ENCODE data around the gene CLCN4.

The CLCN4 gene

GRCh38 chrX:10233696-10234095 is 76.9 kb downstream of the CLCN4 start:
- no peaks in the 10 kb centered on the region for H3K4me1 ChIP-seq (ENCODE audit: control insufficient read depth in 1 of 2, insufficient read depth in 1 of 2, low read depth in 1 of 2, low read length in 1 of 2)
- no peak overlapping the region for H3K4me3 ChIP-seq (ENCODE audit: low read depth in 1 of 2, low read length in 1 of 2)
- no peak for TF ChIP-seq CTCF (IDR thresholded peaks at IDR 0.05)
- H3K27me3 ChIP-seq, result no peaks in the 10 kb centered on the region
- H3K27ac ChIP-seq, result no peak overlapping the region
- H3K36me3 ChIP-seq, result no peaks in the 10 kb centered on the region
- no peaks in the 10 kb centered on the region for H3K9me3 ChIP-seq

GRCh38 chrX:10235851-10236250 is 79.1 kb downstream of the CLCN4 start:
- H3K4me3 ChIP-seq (ENCODE audit: low read depth in 1 of 2, low read length in 1 of 2), result no peak overlapping the region
- H3K36me3 ChIP-seq, result no peaks in the 10 kb centered on the region
- H3K4me1 ChIP-seq (ENCODE audit: control insufficient read depth in 1 of 2, insufficient read depth in 1 of 2, low read depth in 1 of 2, low read length in 1 of 2), result no peaks in the 10 kb centered on the region
- no peak for TF ChIP-seq CTCF (IDR thresholded peaks at IDR 0.05)
- H3K27me3 ChIP-seq, result no peaks in the 10 kb centered on the region
- H3K9me3 ChIP-seq, result no peaks in the 10 kb centered on the region
- no peak overlapping the region for H3K27ac ChIP-seq

- H3K4me1 ChIP-seq (ENCODE audit: control insufficient read depth in 1 of 2, insufficient read depth in 1 of 2, low read depth in 1 of 2, low read length in 1 of 2), result no peaks in the 10 kb centered on the region
- H3K36me3 ChIP-seq, result no peaks in the 10 kb centered on the region
- no peak overlapping the region for H3K4me3 ChIP-seq (ENCODE audit: low read depth in 1 of 2, low read length in 1 of 2)
- TF ChIP-seq CTCF (IDR thresholded peaks at IDR 0.05), result no peak
- no peaks in the 10 kb centered on the region for H3K9me3 ChIP-seq
- H3K27me3 ChIP-seq, result no peaks in the 10 kb centered on the region
- no peak overlapping the region for H3K27ac ChIP-seq
Observed at GRCh38 chrX:10237241-10237640, 80.5 kb downstream of the CLCN4 start.

- no peaks in the 10 kb centered on the region for H3K36me3 ChIP-seq
- no peak overlapping the region for H3K4me3 ChIP-seq (ENCODE audit: low read depth in 1 of 2, low read length in 1 of 2)
- H3K27me3 ChIP-seq, result no peaks in the 10 kb centered on the region
- H3K27ac ChIP-seq, result no peak overlapping the region
- TF ChIP-seq CTCF (IDR thresholded peaks at IDR 0.05), result no peak
- H3K9me3 ChIP-seq, result no peaks in the 10 kb centered on the region
- no peaks in the 10 kb centered on the region for H3K4me1 ChIP-seq (ENCODE audit: control insufficient read depth in 1 of 2, insufficient read depth in 1 of 2, low read depth in 1 of 2, low read length in 1 of 2)
Observed at GRCh38 chrX:10239611-10240064, 82.9 kb downstream of the CLCN4 start.

GRCh38 chrX:10240918-10241317 is 84.1 kb downstream of the CLCN4 start:
- no peak for TF ChIP-seq CTCF (IDR thresholded peaks at IDR 0.05)
- Histone ChIP-seq H3K27me3 (no peaks in the 10 kb centered on the region), H3K4me1 (ENCODE audit: control insufficient read depth in 1 of 2, insufficient read depth in 1 of 2, low read depth in 1 of 2, low read length in 1 of 2) (no peaks in the 10 kb centered on the region), H3K4me3 (ENCODE audit: low read depth in 1 of 2, low read length in 1 of 2) (no peak overlapping the region), H3K27ac (no peak overlapping the region), H3K36me3 (no peaks in the 10 kb centered on the region), H3K9me3 (no peaks in the 10 kb centered on the region)

- TF ChIP-seq CTCF (IDR thresholded peaks at IDR 0.05), result no peak
- Histone ChIP-seq H3K36me3 (no peaks in the 10 kb centered on the region), H3K9me3 (no peaks in the 10 kb centered on the region), H3K27ac (no peak overlapping the region), H3K4me3 (ENCODE audit: low read depth in 1 of 2, low read length in 1 of 2) (no peak overlapping the region), H3K4me1 (ENCODE audit: control insufficient read depth in 1 of 2, insufficient read depth in 1 of 2, low read depth in 1 of 2, low read length in 1 of 2) (no peaks in the 10 kb centered on the region), H3K27me3 (no peaks in the 10 kb centered on the region)
Observed at GRCh38 chrX:10242026-10242425, 85.3 kb downstream of the CLCN4 start.
